Cardiac muscle cell (in vitro differentiated cells and primary cell): ENCODE results near the gene ACP1. TPM values are rescaled to one million over a fixed set of nuclear protein-coding genes. Genes with fewer than 3 reads are reported as not detected.
"Not testable (repeated sequence)": the region's sequence is repeated elsewhere in the genome, so short reads cannot be mapped to it uniquely, and the experiment has no call there.

Experiments used
- DNase-seq, 2 donors: peaks; one replicate each; pipeline versions ENCODE4 v3.0.0 to v3.0.0-alpha.2; 2010 to 2017; ENCODE audit warnings: low read depth in 1 of 2, low spot score in 1 of 2
- H3K27ac ChIP-seq: fragments of 200-600 bp; sonication (generic); 2 replicates; pipeline ENCODE4 v1.5.1; 2016
- H3K27me3 ChIP-seq: fragments of 200-600 bp; sonication (generic); 2 replicates; pipeline ENCODE4 v1.6.0; 2016; ENCODE audit warnings: control low read depth
- H3K36me3 ChIP-seq: fragments of 200-600 bp; sonication (generic); 2 replicates; pipeline ENCODE4 v1.5.1; 2016; ENCODE audit warnings: control low read depth
- H3K4me1 ChIP-seq: fragments of 200-600 bp; sonication (generic); 2 replicates; pipeline ENCODE4 v1.8.1; 2017; ENCODE audit warnings: low read depth, mild to moderate bottlenecking, mixed run types
- H3K4me3 ChIP-seq: fragments of 200-600 bp; sonication (generic); 2 replicates; pipeline ENCODE4 v1.5.1; 2016; ENCODE audit warnings: mild to moderate bottlenecking
- H3K9me3 ChIP-seq: fragments of 200-600 bp; sonication (generic); 2 replicates; pipeline ENCODE4 v1.5.1; 2017; ENCODE audit warnings: low read depth, mild to moderate bottlenecking, control low read depth
- polyA plus RNA-seq: library from polyadenylated mRNA; unstranded; fragments of >200 nt; fragmentation: Nextera tagmentation; extraction: Ambion mirVana; gene quantifications from 2 replicates; pipeline ENCODE4 v1.2.1, GENCODE V29; 2016
- total RNA-seq: library from RNA; depleted of rRNA; stranded (reverse); fragments of >200 nt; gene quantifications from 2 replicates; pipeline ENCODE4 v1.2.3, GENCODE V29; 2016
- TF ChIP-seq, protein P1 (sequence below): IDR thresholded peaks from 2 replicates; pipeline ENCODE4 v1.5.1; 2012; ENCODE audit warnings: low read depth, mild to moderate bottlenecking, low read length

ACP1 gene
- total and polyA plus RNA-seq, 2 experiments from 2014 or later, result 92.8 to 216 TPM

DNA sequence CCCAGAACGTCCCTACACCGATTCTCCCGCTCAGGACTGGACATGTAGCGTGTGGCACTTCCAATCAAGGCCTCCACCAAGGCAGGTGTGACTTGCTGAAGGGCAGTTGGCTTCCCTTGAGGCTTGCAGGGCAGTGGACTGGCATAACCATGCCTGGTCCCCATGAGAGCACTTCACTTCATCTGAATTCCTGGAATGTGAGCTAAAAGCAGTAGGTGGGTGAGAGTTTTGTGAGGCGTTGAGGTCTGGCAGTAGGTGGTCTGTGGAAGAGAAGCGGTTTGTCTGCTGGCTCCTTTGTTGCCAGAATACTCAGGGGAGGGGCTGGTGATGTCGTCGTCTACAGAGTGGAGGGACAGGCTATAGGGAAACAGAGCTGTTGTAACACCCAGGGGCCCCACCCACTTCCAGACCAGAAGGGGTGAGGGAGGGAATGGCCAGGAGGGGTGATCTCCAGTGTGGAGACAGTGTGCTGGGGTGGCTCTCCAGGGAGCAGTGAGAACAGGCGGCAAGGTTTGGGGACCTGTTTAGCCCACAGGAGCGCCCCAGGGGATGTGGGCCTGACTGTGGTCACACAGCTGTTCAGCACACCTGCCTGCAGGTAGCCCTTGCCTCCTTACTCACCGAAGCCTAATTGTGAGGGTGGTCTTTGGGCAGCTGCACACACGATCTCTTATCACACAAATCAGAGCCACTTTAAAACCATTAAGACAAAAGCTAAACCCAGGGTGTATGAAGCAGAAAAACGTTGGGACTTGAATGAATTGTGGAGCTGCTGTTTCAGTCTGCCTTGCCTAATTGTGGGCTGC lies 44.6 kb downstream of the ACP1 start:
- no peaks in the 10 kb centered on the region for H3K4me1 ChIP-seq
- no peaks in the 10 kb centered on the region for H3K9me3 ChIP-seq
- no peak overlapping the region for H3K4me3 ChIP-seq
- no peak for DNase-seq
- no peak overlapping the region for H3K27ac ChIP-seq
- TF ChIP-seq, protein P1, sequence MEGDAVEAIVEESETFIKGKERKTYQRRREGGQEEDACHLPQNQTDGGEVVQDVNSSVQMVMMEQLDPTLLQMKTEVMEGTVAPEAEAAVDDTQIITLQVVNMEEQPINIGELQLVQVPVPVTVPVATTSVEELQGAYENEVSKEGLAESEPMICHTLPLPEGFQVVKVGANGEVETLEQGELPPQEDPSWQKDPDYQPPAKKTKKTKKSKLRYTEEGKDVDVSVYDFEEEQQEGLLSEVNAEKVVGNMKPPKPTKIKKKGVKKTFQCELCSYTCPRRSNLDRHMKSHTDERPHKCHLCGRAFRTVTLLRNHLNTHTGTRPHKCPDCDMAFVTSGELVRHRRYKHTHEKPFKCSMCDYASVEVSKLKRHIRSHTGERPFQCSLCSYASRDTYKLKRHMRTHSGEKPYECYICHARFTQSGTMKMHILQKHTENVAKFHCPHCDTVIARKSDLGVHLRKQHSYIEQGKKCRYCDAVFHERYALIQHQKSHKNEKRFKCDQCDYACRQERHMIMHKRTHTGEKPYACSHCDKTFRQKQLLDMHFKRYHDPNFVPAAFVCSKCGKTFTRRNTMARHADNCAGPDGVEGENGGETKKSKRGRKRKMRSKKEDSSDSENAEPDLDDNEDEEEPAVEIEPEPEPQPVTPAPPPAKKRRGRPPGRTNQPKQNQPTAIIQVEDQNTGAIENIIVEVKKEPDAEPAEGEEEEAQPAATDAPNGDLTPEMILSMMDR, result no peak
- H3K36me3 ChIP-seq, result no peaks in the 10 kb centered on the region
- no peaks in the 10 kb centered on the region for H3K27me3 ChIP-seq

DNA sequence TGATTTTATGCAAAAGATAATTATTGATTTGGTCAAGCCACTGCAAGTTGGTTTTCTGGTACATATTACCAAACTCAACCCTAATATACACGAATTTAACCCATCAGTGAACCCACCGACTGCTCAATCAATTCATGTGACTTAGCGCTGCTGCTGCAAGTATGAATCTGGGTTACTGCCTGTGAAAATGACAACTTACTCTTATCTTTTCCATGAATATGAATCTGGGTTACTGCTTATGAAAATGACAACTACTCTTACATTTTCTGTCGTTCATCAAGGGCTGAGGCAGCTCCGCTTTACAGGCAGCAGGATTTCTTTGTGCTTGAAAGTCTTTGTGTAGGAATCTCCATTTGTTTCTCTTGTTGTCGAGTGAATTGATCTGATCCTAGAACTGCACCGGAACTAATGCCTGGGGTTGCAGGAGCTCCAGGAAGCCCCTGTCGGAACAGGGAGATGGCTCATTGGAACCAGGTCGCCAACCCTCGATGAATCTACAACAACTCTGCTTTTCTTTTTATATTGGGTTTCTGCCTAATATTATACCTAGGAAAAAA lies 45.3 kb downstream of the ACP1 start:
- DNase-seq, result no peak
- H3K36me3 ChIP-seq, result no peaks in the 10 kb centered on the region
- TF ChIP-seq, protein P1, result no peak
- no peak overlapping the region for H3K27ac ChIP-seq
- H3K27me3 ChIP-seq, result no peaks in the 10 kb centered on the region
- no peaks in the 10 kb centered on the region for H3K4me1 ChIP-seq
- H3K4me3 ChIP-seq, result no peak overlapping the region
- H3K9me3 ChIP-seq, result no peaks in the 10 kb centered on the region

DNA sequence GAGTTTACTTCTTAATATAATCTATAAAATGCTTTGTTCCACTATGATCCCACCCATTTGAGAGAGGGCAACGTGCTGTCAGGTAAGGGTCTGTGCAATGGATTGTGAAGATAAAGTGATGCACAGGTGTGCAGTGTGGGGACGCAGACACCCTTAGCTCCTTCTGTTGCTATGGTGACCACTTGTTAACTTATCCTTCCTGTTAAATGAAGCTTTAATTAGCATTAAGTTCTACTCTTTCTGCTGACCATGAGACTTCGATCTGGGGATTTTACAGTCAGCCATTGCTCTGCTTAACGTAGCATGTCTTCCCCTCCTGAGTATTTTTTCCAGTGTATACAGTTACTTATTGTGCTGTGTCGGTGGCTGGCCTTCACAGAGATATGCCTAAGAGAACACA lies 46.2 kb downstream of the ACP1 start:
- no peak overlapping the region for H3K27ac ChIP-seq
- no peaks in the 10 kb centered on the region for H3K36me3 ChIP-seq
- no peaks in the 10 kb centered on the region for H3K4me1 ChIP-seq
- no peaks in the 10 kb centered on the region for H3K27me3 ChIP-seq
- DNase-seq, result no peak
- H3K4me3 ChIP-seq, result no peak overlapping the region
- TF ChIP-seq, protein P1, result no peak
- no peaks in the 10 kb centered on the region for H3K9me3 ChIP-seq

DNA sequence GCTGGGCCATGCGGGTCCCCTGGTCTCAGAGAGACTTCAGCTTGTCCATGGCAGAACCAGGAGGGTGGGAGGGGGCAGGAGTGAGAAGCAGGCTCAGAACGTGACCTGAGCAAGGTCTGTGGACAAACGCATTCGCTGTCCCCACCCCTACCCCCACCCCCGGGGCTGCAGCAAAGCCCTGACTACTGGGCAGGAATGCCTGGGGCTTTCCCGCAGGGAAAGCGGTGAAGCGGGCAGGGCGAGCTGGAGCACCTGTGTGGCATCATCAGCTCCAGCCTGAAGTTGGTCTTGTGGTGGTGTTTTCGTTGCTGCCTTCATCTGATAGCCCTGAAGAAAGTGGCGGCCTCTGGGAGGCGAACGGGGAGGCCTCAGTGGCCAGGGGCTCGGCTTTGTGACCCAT lies 49.2 kb downstream of the ACP1 start:
- no peaks in the 10 kb centered on the region for H3K9me3 ChIP-seq
- no peaks in the 10 kb centered on the region for H3K27me3 ChIP-seq
- DNase-seq, result no peak
- no peak overlapping the region for H3K4me3 ChIP-seq
- TF ChIP-seq, protein P1, result no peak
- no peaks in the 10 kb centered on the region for H3K36me3 ChIP-seq
- H3K4me1 ChIP-seq, result no peaks in the 10 kb centered on the region
- H3K27ac ChIP-seq, result no peak overlapping the region

DNA sequence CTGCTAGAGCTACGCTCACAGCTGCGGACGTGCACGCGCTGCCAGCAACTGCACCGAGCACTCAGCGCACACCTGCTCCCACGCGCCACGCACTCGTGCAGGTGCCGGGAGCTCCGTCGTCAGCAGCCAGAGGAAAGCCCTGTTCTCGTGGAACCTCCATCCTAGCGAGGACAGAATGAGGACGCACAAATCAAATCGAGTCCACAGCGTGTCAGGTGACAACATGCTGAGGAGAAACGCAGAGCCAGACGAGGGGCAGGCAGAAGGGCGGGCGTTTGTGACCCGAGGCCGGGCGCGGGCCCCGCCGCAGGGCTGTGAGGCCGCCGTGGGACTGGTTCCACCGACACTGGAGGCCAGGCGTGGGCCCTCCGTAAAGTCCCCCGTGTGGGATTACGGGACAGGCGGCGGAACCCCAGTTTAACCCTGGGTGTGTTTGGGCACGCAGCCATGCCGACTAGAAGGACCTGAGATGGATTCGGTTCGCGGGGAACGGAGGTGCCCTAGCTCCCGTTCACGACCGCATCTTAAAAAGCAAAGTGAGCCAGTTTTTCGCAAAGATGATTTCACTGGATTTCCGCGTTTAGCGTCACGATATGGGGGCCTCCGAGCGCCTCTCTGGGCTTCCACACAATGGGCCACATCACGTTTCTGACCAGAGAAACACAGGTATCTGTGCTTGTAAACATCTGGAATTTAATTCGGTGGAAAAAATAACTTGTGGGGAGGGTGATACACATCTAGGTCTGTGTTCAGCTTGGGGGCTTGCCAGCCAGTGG lies 50.0 kb downstream of the ACP1 start:
- no peak for DNase-seq
- H3K9me3 ChIP-seq, result no peaks in the 10 kb centered on the region
- TF ChIP-seq, protein P1, result no peak
- H3K36me3 ChIP-seq, result no peaks in the 10 kb centered on the region
- no peaks in the 10 kb centered on the region for H3K4me1 ChIP-seq
- H3K4me3 ChIP-seq, result no peak overlapping the region
- no peak overlapping the region for H3K27ac ChIP-seq
- no peaks in the 10 kb centered on the region for H3K27me3 ChIP-seq

DNA sequence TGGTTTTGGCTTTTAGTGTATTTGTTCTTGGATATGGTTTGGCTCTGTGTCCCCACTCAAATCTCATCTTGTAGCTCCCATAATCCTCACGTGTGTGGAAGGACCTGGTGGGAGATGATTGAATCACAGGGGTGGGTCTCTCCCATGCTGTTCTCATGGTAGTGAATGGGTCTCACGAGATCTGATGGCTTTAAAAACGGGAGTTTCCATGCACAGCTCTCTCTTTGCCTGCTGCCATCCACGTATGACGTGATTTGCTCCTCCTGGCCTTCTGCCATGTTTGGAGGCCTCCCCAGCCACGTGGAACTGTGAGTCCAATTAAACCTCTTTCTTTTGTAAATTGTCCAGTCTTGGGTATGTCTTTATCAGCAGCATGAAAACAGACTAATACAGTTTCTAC lies 51.2 kb downstream of the ACP1 start:
- H3K27ac ChIP-seq, H3K4me1 ChIP-seq, H3K27me3 ChIP-seq, H3K9me3 ChIP-seq, H3K36me3 ChIP-seq, DNase-seq, H3K4me3 ChIP-seq: not testable (repeated sequence)
